ENCODE data around the gene NANOS3. TPM values are rescaled to one million over a fixed set of nuclear protein-coding genes. Genes with fewer than 3 reads are reported as not detected.

Gene NANOS3
- total RNA-seq, 2 experiments from 2014 or later, result not detected

DNA sequence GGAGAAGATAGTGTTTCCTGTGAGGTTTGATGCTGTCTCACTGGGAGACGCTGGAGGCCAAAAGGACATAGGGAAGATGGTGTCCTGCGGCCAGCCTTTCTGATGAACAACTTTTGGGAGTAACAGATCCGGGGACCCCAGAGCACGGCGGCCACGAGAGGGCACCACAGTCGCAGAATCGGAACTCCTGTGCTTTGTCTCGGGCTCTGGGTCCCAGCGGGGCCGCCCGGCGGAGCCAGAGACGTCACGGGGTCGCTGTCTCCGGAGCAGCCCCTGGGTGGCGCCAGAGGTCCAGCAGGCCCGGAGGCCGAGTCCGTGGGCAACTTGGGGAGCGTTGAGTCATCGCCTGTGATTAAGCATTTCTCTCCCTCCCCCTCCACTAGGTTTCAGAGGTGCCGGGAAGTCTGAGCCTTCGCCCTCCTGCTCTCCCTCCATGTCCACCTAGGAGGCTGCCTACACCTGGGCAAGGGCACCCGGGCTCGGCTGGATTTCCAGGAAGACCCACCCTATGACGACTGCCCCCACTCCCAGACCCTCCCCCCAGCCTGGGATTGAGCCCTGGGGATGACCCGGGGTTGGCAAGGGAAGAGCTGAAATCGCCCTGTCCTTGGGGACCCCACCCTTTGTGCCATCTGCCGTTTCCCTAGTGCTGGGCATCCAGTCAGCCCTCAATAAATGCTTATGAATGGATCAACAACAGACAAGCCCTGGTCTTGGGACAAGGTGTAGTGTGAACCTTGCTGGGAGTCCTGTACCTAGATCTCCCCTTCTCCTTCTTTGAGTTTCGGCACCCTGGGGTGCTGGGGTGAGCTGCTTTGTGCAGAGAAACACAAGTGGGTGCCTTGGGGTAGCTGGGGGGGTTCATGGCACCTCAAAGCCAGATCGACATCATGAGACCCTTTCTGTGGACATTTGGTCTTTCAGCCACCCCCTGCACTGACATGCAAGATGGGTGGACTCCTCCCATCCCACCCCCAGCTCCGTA lies 3.4 kb downstream of the NANOS3 start:
- Histone ChIP-seq H3K27ac (ENCODE audit: low read depth, low read length, poor library complexity, severe bottlenecking) (no peak overlapping the region), H3K4me2 (ENCODE audit: low read length) (peak overlapping the region; percentile 43), H2AFZ (ENCODE audit: low read length) (peak overlapping the region; percentile 56), H3K4me1 (ENCODE audit: insufficient read depth, low read length, poor library complexity, severe bottlenecking) (peaks cover 36% of the 10 kb centered on the region), H3K79me2 (ENCODE audit: insufficient read depth, low read depth, low read length) (no peaks in the 10 kb centered on the region), H3K9me2 (ENCODE audit: insufficient read depth, low read length) (no peaks in the 10 kb centered on the region), H3K36me3 (ENCODE audit: insufficient read depth, low read length) (no peaks in the 10 kb centered on the region), H4K20me1 (ENCODE audit: insufficient read depth, low read length) (no peaks in the 10 kb centered on the region), H3K4me3 (ENCODE audit: low read depth, low read length, poor library complexity, severe bottlenecking) (peak overlapping the region; percentile 28), H3K9me3 (ENCODE audit: low read length) (no peaks in the 10 kb centered on the region)
- intact Hi-C loops (cut with micrococcal nuclease; ENCODE audit: unreplicated experiment), result loop anchor here (1.0 to 5.0 kb wide), 4 partner anchors 72 to 192 kb away; partner anchors contain the start of genes DCAF15 and MISP3
- ChIA-PET CTCF (ENCODE audit: unreplicated experiment) (interaction anchor here (0.6 to 1.1 kb wide), 2 partner anchors 20 to 118 kb away, joined by 3 read pairs; no protein-coding TSS in a partner anchor), POLR2A (interaction anchor here (0.6 kb wide), 2 partner anchors 134 to 169 kb away, joined by 3 to 4 read pairs; no protein-coding TSS in a partner anchor)
- no TSS peak for BruUV-seq (replicated peaks)
- TF ChIP-seq EZH2phosphoT487 (IDR thresholded peaks at IDR 0.05; ENCODE audit: borderline replicate concordance, low read depth, low read length), result no peak
- TF ChIP-seq, protein P1, sequence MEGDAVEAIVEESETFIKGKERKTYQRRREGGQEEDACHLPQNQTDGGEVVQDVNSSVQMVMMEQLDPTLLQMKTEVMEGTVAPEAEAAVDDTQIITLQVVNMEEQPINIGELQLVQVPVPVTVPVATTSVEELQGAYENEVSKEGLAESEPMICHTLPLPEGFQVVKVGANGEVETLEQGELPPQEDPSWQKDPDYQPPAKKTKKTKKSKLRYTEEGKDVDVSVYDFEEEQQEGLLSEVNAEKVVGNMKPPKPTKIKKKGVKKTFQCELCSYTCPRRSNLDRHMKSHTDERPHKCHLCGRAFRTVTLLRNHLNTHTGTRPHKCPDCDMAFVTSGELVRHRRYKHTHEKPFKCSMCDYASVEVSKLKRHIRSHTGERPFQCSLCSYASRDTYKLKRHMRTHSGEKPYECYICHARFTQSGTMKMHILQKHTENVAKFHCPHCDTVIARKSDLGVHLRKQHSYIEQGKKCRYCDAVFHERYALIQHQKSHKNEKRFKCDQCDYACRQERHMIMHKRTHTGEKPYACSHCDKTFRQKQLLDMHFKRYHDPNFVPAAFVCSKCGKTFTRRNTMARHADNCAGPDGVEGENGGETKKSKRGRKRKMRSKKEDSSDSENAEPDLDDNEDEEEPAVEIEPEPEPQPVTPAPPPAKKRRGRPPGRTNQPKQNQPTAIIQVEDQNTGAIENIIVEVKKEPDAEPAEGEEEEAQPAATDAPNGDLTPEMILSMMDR (conservative IDR thresholded peaks at IDR 0.05; ENCODE audit: low read length), result peak; percentile 99
- DNase-seq (ENCODE audit: low spot score), result peak; percentile 95

DNA sequence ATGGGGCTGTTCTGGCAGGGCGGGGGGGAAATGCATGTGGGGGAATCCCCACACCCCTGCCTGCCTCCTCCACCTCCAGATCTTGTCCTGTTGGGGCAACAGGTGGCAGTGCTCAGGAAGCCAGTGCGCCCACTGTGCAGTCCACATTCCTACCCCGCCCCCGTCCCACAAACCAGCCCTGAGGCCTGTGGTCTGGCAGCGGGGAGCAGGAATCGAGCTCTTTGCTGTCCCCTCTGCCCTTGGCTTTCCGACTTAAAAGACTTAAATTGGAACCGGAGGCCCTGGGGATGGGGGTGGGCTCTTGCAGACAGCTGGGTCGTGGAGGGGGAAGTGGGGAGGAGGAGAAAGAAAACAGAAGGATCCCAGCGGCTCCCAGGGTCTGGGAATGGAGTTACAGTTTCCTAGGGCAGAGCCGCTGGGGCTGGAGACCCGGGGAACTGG lies 4.3 kb downstream of the NANOS3 start:
- Histone ChIP-seq H3K9me3 (ENCODE audit: low read length) (no peaks in the 10 kb centered on the region), H3K27ac (ENCODE audit: low read depth, low read length, poor library complexity, severe bottlenecking) (no peak overlapping the region), H3K9me2 (ENCODE audit: insufficient read depth, low read length) (no peaks in the 10 kb centered on the region), H3K79me2 (ENCODE audit: insufficient read depth, low read depth, low read length) (no peaks in the 10 kb centered on the region), H3K4me2 (ENCODE audit: low read length) (peak overlapping the region; percentile 37), H3K36me3 (ENCODE audit: insufficient read depth, low read length) (no peaks in the 10 kb centered on the region), H2AFZ (ENCODE audit: low read length) (peak overlapping the region; percentile 56; the same call in 1 of the 2 replicates), H3K4me3 (ENCODE audit: low read depth, low read length, poor library complexity, severe bottlenecking) (no peak overlapping the region), H4K20me1 (ENCODE audit: insufficient read depth, low read length) (no peaks in the 10 kb centered on the region), H3K4me1 (ENCODE audit: insufficient read depth, low read length, poor library complexity, severe bottlenecking) (peaks cover 36% of the 10 kb centered on the region)
- POLR2A ChIA-PET, result interaction anchor here (1.6 kb wide), 1 partner anchor 150 kb away, joined by 3 read pairs; the partner anchor contains the start of gene IL27RA
- TF ChIP-seq, protein P1 (conservative IDR thresholded peaks at IDR 0.05; ENCODE audit: low read length), result no peak
- no peak for TF ChIP-seq EZH2phosphoT487 (IDR thresholded peaks at IDR 0.05; ENCODE audit: borderline replicate concordance, low read depth, low read length)
- CTCF ChIA-PET (ENCODE audit: unreplicated experiment), result interaction anchor here (0.9 kb wide), 1 partner anchor 40 kb away, joined by 3 read pairs; no protein-coding TSS in a partner anchor
- no peak for DNase-seq (ENCODE audit: low spot score)
- intact Hi-C loops (cut with micrococcal nuclease; ENCODE audit: unreplicated experiment), result loop anchor here (5.0 kb wide), 1 partner anchor 71 kb away; the partner anchor contains the start of gene DCAF15
- no TSS peak for BruUV-seq (replicated peaks)
